GM13976 (cell line): ENCODE results near the gene CDK2.

Experiments used
- DNase-seq: peaks from one replicate; pipeline ENCODE4 v3.0.0; 2012; ENCODE audit warnings: low spot score
- CTCF ChIP-seq: IDR thresholded peaks from 2 replicates; pipeline ENCODE4 v1.5.1; 2012; ENCODE audit warnings: borderline replicate concordance, mild to moderate bottlenecking; ENCODE audit not compliant: insufficient read depth; ENCODE audit errors: extremely low read depth, missing control alignments, control extremely low read depth
- in situ Hi-C: fragments of 300-500 bp; cut with MboI; formaldehyde crosslinking; loops from one replicate; pipeline ENCODE4 v1.12.0; 2022; ENCODE audit warnings: low sequenced_read_pairs, mixed read lengths, inconsistent platforms; ENCODE audit not compliant: unreplicated experiment

CDK2 gene

DNA sequence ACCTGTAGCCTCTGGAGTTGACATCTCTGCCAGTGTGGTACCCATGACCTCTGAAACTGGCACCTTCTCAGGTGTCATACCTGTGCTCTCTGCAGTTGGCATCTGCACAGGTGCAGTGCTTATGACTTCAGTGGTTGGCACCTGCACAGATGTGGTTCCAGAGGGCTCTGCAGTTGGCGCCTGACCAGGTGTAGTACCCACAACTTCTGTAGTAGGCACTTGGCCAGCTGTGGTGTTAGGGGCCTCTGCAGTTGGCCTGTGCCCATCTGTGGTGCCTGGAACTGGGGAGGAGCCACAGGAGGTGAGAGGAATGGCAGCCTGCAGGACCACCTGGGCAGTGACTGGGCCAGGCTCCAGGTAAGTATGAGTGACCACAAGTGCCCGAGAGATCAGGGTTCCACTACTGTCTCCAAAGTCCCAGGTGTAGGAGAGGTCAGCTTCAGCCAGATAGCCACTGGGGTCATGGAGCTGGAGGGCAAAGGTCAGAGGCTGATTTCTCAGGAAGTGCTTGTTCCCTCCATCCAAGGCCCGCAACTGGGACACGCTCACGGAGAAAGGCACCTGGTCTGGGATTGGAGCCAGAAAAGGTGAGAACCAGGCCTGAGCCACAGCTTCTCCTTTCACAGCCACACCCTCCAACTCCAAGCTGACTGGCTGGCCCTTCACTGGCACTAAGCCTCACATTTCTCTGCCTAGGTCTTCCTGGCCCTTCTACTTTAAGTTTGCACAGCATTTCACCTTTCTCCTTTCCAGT lies 9.3 kb upstream of the CDK2 start:
- no peak for TF ChIP-seq CTCF
- DNase-seq: no peak
- in situ Hi-C loops: no loop called here

DNA sequence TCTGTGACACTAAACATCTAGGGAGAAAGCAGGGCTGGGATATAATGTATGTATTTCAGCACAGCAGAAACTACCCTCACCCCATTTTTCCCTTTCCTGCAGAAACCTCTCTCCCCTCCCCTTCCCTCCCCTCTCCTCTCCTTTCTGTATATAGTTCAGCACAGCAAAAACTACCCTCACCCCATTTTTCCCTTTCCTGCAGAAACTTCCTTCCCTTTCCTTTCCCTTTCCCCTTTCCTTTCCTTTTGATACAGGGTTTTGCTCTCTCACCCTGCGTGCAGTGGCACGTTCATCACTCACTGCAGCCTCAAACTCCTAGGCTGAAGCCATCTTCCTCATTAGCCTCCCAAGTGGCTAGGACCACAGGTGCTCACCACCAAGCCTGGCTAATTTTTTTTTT lies 2.9 kb upstream of the CDK2 start:
- TF ChIP-seq CTCF: no peak
- in situ Hi-C loops: no loop called here
- no peak for DNase-seq

- no peak for TF ChIP-seq CTCF
- DNase-seq: no peak
- in situ Hi-C loops: no loop called here
Measured at GRCh38 chr12:55965240-55965639, 1.4 kb upstream of the CDK2 start.

DNA sequence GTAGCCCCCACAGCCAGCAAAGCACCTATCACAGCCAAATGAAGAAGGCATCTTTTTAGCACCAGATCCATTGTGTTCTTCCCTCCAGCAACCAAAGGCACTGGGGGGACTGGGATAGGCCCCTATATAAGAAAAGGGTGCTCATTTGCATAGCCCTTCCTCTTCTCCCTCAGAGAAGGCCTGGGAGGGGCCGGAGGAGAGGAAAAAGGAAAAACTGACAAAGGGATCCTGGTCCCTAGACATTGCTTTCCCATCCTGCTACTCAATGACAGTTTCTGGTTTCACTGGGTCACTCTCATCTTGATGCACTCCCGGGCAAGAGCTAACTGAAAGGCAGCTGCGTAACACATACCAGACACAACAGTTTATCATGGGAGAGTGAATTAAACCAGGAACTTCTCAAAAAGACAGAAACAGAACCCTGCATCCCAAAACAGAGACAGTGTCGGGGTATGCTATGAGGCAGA lies 656 bp upstream of the CDK2 start, which contains the start of gene PMEL:
Gene PMEL, minus strand, starts transcription at position 102 of the 467 bp plus-strand sequence. Its CDS starts 31 bp downstream, at position 71.
- TF ChIP-seq CTCF: no peak
- no peak for DNase-seq
- in situ Hi-C loops: no loop called here

DNA sequence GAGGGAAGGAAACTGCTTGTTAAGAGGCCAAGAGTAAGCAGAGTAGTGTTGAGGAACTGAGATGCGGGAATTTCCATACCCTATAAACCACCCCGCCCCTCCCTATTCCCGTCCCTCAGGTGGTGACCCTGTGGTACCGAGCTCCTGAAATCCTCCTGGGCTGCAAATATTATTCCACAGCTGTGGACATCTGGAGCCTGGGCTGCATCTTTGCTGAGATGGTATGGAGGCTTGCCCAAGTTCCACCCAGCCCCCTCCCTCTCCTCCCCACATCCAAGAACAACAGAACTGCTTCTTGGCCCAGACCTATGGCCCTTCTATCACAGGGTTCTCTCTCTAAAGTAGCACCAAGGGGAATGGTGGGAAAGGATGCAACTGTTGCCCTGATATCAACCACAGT lies 2.7 kb downstream of the CDK2 start:
- in situ Hi-C loops: no loop called here
- DNase-seq: no peak
- TF ChIP-seq CTCF: no peak

DNA sequence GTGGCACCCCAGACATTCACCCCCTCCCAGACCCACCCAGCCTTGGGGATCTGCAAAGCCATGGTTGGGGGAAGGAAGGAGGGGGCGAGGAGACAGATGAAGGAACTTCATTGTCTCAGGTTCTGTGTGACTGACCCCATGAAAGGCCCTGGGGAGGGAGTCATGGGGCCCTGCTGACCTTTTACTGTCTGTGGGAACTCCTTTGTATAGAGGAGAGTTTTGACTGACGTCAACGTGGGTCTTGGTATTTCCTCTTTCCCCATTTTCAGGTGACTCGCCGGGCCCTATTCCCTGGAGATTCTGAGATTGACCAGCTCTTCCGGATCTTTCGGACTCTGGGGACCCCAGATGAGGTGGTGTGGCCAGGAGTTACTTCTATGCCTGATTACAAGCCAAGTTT lies 4.1 kb downstream of the CDK2 start:
- in situ Hi-C loops: no loop called here
- no peak for DNase-seq
- TF ChIP-seq CTCF: no peak
